ENCODE measurements around the gene E2F1.
"Not testable (repeated sequence)": the region's sequence is repeated elsewhere in the genome, so short reads cannot be mapped to it uniquely, and the experiment has no call there.

E2F1 gene

GRCh38 chr20:33646959-33647602 lies 39.1 kb downstream of the E2F1 start:
- not testable (repeated sequence) for DNase-seq (ENCODE audit: low read depth, low spot score); H3K4me1 ChIP-seq (ENCODE audit: control insufficient read depth, insufficient read depth, low read length); H3K36me3 ChIP-seq (ENCODE audit: control insufficient read depth, insufficient read depth, low read length); H3K4me3 ChIP-seq (ENCODE audit: low read length); H3K27me3 ChIP-seq (ENCODE audit: control insufficient read depth, insufficient read depth, low read length); H3K9me3 ChIP-seq (ENCODE audit: control insufficient read depth, insufficient read depth, low read length); H3K27ac ChIP-seq (ENCODE audit: low read length)
- no CpG with 5 or more reads among the region's 14 CpGs for WGBS (ENCODE audit: insufficient coverage, insufficient read length)

- Histone ChIP-seq H3K9me3 (ENCODE audit: control insufficient read depth, insufficient read depth, low read length) (no peaks in the 10 kb centered on the region), H3K27me3 (ENCODE audit: control insufficient read depth, insufficient read depth, low read length) (no peaks in the 10 kb centered on the region), H3K4me1 (ENCODE audit: control insufficient read depth, insufficient read depth, low read length) (no peaks in the 10 kb centered on the region), H3K27ac (ENCODE audit: low read length) (no peak overlapping the region), H3K4me3 (ENCODE audit: low read length) (no peak overlapping the region), H3K36me3 (ENCODE audit: control insufficient read depth, insufficient read depth, low read length) (peaks cover 9% of the 10 kb centered on the region)
- DNase-seq (ENCODE audit: low read depth, low spot score): no peak
- no CpG with 5 or more reads among the region's 5 CpGs for WGBS (ENCODE audit: insufficient coverage, insufficient read length)
Measured at GRCh38 chr20:33646191-33646590, 40.0 kb downstream of the E2F1 start.

GRCh38 chr20:33645396-33645795 lies 40.8 kb downstream of the E2F1 start:
- no peaks in the 10 kb centered on the region for H3K4me1 ChIP-seq (ENCODE audit: control insufficient read depth, insufficient read depth, low read length)
- no peak overlapping the region for H3K4me3 ChIP-seq (ENCODE audit: low read length)
- peaks cover 9% of the 10 kb centered on the region for H3K36me3 ChIP-seq (ENCODE audit: control insufficient read depth, insufficient read depth, low read length)
- WGBS (ENCODE audit: insufficient coverage, insufficient read length): no CpG with 5 or more reads among the region's 2 CpGs
- no peak overlapping the region for H3K27ac ChIP-seq (ENCODE audit: low read length)
- H3K9me3 ChIP-seq (ENCODE audit: control insufficient read depth, insufficient read depth, low read length): no peaks in the 10 kb centered on the region
- DNase-seq (ENCODE audit: low read depth, low spot score): no peak
- no peaks in the 10 kb centered on the region for H3K27me3 ChIP-seq (ENCODE audit: control insufficient read depth, insufficient read depth, low read length)

GRCh38 chr20:33645072-33645358 lies 41.2 kb downstream of the E2F1 start:
- no peaks in the 10 kb centered on the region for H3K4me1 ChIP-seq (ENCODE audit: control insufficient read depth, insufficient read depth, low read length)
- WGBS (ENCODE audit: insufficient coverage, insufficient read length): no CpG with 5 or more reads among the region's 4 CpGs
- H3K9me3 ChIP-seq (ENCODE audit: control insufficient read depth, insufficient read depth, low read length): no peaks in the 10 kb centered on the region
- no peak for DNase-seq (ENCODE audit: low read depth, low spot score)
- H3K4me3 ChIP-seq (ENCODE audit: low read length): no peak overlapping the region
- no peaks in the 10 kb centered on the region for H3K27me3 ChIP-seq (ENCODE audit: control insufficient read depth, insufficient read depth, low read length)
- H3K27ac ChIP-seq (ENCODE audit: low read length): no peak overlapping the region
- peaks cover 9% of the 10 kb centered on the region for H3K36me3 ChIP-seq (ENCODE audit: control insufficient read depth, insufficient read depth, low read length)

GRCh38 chr20:33644313-33645071 lies 41.7 kb downstream of the E2F1 start:
- no CpG with 5 or more reads among the region's 28 CpGs for WGBS (ENCODE audit: insufficient coverage, insufficient read length)
- Histone ChIP-seq H3K4me1 (ENCODE audit: control insufficient read depth, insufficient read depth, low read length) (no peaks in the 10 kb centered on the region), H3K4me3 (ENCODE audit: low read length) (no peak overlapping the region), H3K9me3 (ENCODE audit: control insufficient read depth, insufficient read depth, low read length) (no peaks in the 10 kb centered on the region), H3K27ac (ENCODE audit: low read length) (no peak overlapping the region), H3K27me3 (ENCODE audit: control insufficient read depth, insufficient read depth, low read length) (no peaks in the 10 kb centered on the region), H3K36me3 (ENCODE audit: control insufficient read depth, insufficient read depth, low read length) (peaks cover 9% of the 10 kb centered on the region)
- no peak for DNase-seq (ENCODE audit: low read depth, low spot score)

- no peak overlapping the region for H3K4me3 ChIP-seq (ENCODE audit: low read length)
- H3K4me1 ChIP-seq (ENCODE audit: control insufficient read depth, insufficient read depth, low read length): no peaks in the 10 kb centered on the region
- WGBS (ENCODE audit: insufficient coverage, insufficient read length): no CpG with 5 or more reads among the region's 13 CpGs
- H3K27me3 ChIP-seq (ENCODE audit: control insufficient read depth, insufficient read depth, low read length): no peaks in the 10 kb centered on the region
- DNase-seq (ENCODE audit: low read depth, low spot score): no peak
- H3K9me3 ChIP-seq (ENCODE audit: control insufficient read depth, insufficient read depth, low read length): no peaks in the 10 kb centered on the region
- H3K27ac ChIP-seq (ENCODE audit: low read length): no peak overlapping the region
- H3K36me3 ChIP-seq (ENCODE audit: control insufficient read depth, insufficient read depth, low read length): peaks cover 7% of the 10 kb centered on the region
Measured at GRCh38 chr20:33640287-33640686, 45.9 kb downstream of the E2F1 start.

- WGBS (ENCODE audit: insufficient coverage, insufficient read length): no CpG with 5 or more reads among the region's 1 CpG
- no peak for DNase-seq (ENCODE audit: low read depth, low spot score)
- Histone ChIP-seq H3K9me3 (ENCODE audit: control insufficient read depth, insufficient read depth, low read length) (no peaks in the 10 kb centered on the region), H3K27me3 (ENCODE audit: control insufficient read depth, insufficient read depth, low read length) (no peaks in the 10 kb centered on the region), H3K27ac (ENCODE audit: low read length) (no peak overlapping the region), H3K36me3 (ENCODE audit: control insufficient read depth, insufficient read depth, low read length) (no peaks in the 10 kb centered on the region; the same call in 1 of the 2 replicates), H3K4me3 (ENCODE audit: low read length) (no peak overlapping the region), H3K4me1 (ENCODE audit: control insufficient read depth, insufficient read depth, low read length) (no peaks in the 10 kb centered on the region)
Measured at GRCh38 chr20:33636776-33637175, 49.4 kb downstream of the E2F1 start.

GRCh38 chr20:33635341-33635740 lies 50.8 kb downstream of the E2F1 start:
- Histone ChIP-seq H3K4me3 (ENCODE audit: low read length) (no peak overlapping the region), H3K4me1 (ENCODE audit: control insufficient read depth, insufficient read depth, low read length) (no peaks in the 10 kb centered on the region), H3K27ac (ENCODE audit: low read length) (no peak overlapping the region), H3K27me3 (ENCODE audit: control insufficient read depth, insufficient read depth, low read length) (no peaks in the 10 kb centered on the region), H3K9me3 (ENCODE audit: control insufficient read depth, insufficient read depth, low read length) (no peaks in the 10 kb centered on the region), H3K36me3 (ENCODE audit: control insufficient read depth, insufficient read depth, low read length) (peaks cover 3% of the 10 kb centered on the region; the same call in 1 of the 2 replicates)
- no peak for DNase-seq (ENCODE audit: low read depth, low spot score)
- WGBS (ENCODE audit: insufficient coverage, insufficient read length): no CpG with 5 or more reads among the region's 3 CpGs

- WGBS (ENCODE audit: insufficient coverage, insufficient read length): no CpG with 5 or more reads among the region's 4 CpGs
- not testable (repeated sequence) for H3K27ac ChIP-seq (ENCODE audit: low read length); H3K4me3 ChIP-seq (ENCODE audit: low read length); H3K4me1 ChIP-seq (ENCODE audit: control insufficient read depth, insufficient read depth, low read length); DNase-seq (ENCODE audit: low read depth, low spot score); H3K9me3 ChIP-seq (ENCODE audit: control insufficient read depth, insufficient read depth, low read length); H3K36me3 ChIP-seq (ENCODE audit: control insufficient read depth, insufficient read depth, low read length); H3K27me3 ChIP-seq (ENCODE audit: control insufficient read depth, insufficient read depth, low read length)
Measured at GRCh38 chr20:33631910-33632309, 54.3 kb downstream of the E2F1 start.

- no CpG with 5 or more reads among the region's 4 CpGs for WGBS (ENCODE audit: insufficient coverage, insufficient read length)
- no peak for DNase-seq (ENCODE audit: low read depth, low spot score)
- Histone ChIP-seq H3K27me3 (ENCODE audit: control insufficient read depth, insufficient read depth, low read length) (no peaks in the 10 kb centered on the region), H3K36me3 (ENCODE audit: control insufficient read depth, insufficient read depth, low read length) (peaks cover 4% of the 10 kb centered on the region; the same call in 1 of the 2 replicates), H3K27ac (ENCODE audit: low read length) (no peak overlapping the region), H3K9me3 (ENCODE audit: control insufficient read depth, insufficient read depth, low read length) (no peaks in the 10 kb centered on the region), H3K4me1 (ENCODE audit: control insufficient read depth, insufficient read depth, low read length) (no peaks in the 10 kb centered on the region), H3K4me3 (ENCODE audit: low read length) (no peak overlapping the region)
Measured at GRCh38 chr20:33630507-33630906, 55.7 kb downstream of the E2F1 start.

- Histone ChIP-seq H3K36me3 (ENCODE audit: control insufficient read depth, insufficient read depth, low read length) (peaks cover 4% of the 10 kb centered on the region; the same call in 1 of the 2 replicates), H3K4me1 (ENCODE audit: control insufficient read depth, insufficient read depth, low read length) (no peaks in the 10 kb centered on the region), H3K27ac (ENCODE audit: low read length) (no peak overlapping the region), H3K4me3 (ENCODE audit: low read length) (no peak overlapping the region), H3K9me3 (ENCODE audit: control insufficient read depth, insufficient read depth, low read length) (no peaks in the 10 kb centered on the region), H3K27me3 (ENCODE audit: control insufficient read depth, insufficient read depth, low read length) (no peaks in the 10 kb centered on the region)
- no peak for DNase-seq (ENCODE audit: low read depth, low spot score)
- no CpG with 5 or more reads among the region's 5 CpGs for WGBS (ENCODE audit: insufficient coverage, insufficient read length)
Measured at GRCh38 chr20:33629979-33630378, 56.2 kb downstream of the E2F1 start.

Data from iPS DF 6.9 (cell line).